OCI-LY7 (cell line): ENCODE results near the gene CHN2.

ENCODE experiments used
- EZH2phosphoT487 ChIP-seq: fragments of 200-600 bp; sonication (generic); IDR thresholded peaks from 2 replicates; pipeline ENCODE4 v1.6.1; 2018; ENCODE audit warnings: low read depth, borderline replicate concordance, mild to moderate bottlenecking, mixed run types, antibody characterized with exemption, low read length, moderate library complexity, mixed read lengths
- TF ChIP-seq, protein P1 (sequence below): fragments of 200-600 bp; sonication (generic); conservative IDR thresholded peaks from 2 replicates; pipeline ENCODE4 v1.5.1; 2014; ENCODE audit warnings: mild to moderate bottlenecking, antibody characterized with exemption, low read length, moderate library complexity, mixed read lengths

DNA sequence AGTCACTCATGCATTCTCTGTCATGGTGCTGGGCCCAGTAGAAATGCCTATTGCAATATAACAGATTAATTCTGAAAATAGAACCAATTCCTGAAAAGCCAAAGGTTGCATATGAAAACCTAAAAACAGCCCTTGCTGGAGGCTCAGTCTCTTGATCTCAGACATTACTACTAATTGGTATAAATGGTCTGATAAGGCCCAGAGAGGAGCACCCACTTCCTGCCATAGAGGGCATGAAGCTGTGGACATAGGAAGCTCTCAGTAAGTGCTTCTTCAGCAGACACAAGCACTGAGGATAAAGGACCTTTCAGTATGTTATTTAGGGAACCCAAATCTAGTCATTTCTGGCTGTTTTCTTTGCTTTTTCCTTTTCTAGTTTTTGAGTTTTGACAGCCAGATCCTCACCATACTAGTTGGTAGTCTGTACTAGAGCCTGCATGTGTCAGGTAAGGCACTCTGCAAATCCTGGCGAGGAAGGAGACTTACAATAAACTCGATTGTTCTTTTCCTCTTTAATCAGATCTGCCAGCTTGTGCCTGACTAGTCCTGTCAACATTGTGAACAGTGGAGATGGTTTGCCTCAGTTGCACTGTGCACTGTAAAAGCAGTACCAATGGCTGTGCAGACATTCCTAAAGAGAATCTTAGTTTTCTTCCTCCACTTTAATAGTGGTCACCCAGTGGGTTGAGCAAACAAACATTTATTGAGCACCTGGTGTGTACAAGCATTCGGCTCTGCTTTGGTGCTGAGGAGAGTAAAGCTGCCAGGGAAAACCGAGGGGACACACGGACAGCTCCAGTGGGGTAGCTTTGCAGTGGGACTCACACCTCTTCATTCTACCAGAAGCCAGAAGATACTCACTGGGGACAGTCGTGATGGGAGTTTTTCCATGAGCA, 140.9 kb downstream of the CHN2 start:
- TF ChIP-seq, protein P1, sequence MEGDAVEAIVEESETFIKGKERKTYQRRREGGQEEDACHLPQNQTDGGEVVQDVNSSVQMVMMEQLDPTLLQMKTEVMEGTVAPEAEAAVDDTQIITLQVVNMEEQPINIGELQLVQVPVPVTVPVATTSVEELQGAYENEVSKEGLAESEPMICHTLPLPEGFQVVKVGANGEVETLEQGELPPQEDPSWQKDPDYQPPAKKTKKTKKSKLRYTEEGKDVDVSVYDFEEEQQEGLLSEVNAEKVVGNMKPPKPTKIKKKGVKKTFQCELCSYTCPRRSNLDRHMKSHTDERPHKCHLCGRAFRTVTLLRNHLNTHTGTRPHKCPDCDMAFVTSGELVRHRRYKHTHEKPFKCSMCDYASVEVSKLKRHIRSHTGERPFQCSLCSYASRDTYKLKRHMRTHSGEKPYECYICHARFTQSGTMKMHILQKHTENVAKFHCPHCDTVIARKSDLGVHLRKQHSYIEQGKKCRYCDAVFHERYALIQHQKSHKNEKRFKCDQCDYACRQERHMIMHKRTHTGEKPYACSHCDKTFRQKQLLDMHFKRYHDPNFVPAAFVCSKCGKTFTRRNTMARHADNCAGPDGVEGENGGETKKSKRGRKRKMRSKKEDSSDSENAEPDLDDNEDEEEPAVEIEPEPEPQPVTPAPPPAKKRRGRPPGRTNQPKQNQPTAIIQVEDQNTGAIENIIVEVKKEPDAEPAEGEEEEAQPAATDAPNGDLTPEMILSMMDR, result no peak
- no peak for TF ChIP-seq EZH2phosphoT487
